HepG2 (cell line): ENCODE results near the gene TSTD2. TPM values are rescaled to one million over a fixed set of nuclear protein-coding genes. Genes with fewer than 3 reads are reported as not detected.
A peak's percentile ranks its signal among the peaks of the same experiment; 100 is the strongest.

Source experiments
- HIVEP1 ChIP-seq: sonication (generic); formaldehyde crosslinking; IDR thresholded peaks from 2 replicates; pipeline ENCODE4 v1.4.0; 2020; ENCODE audit warnings: mild to moderate bottlenecking, missing genetic modification reagents
- IKZF1 ChIP-seq: fragments of 450-650 bp; IDR thresholded peaks from 2 replicates; pipeline ENCODE4 v1.7.1; 2016
- KLF9 ChIP-seq: IDR thresholded peaks from 2 replicates; pipeline ENCODE4 v1.6.1; 2016; ENCODE audit warnings: low read depth
- RORA ChIP-seq: sonication (generic); formaldehyde crosslinking; IDR thresholded peaks from 2 replicates; pipeline ENCODE4 v1.5.0; 2020; ENCODE audit warnings: mild to moderate bottlenecking, missing genetic modification reagents, moderate library complexity
- SIX4 ChIP-seq: sonication (generic); formaldehyde crosslinking; IDR thresholded peaks from 2 replicates; pipeline ENCODE4 v1.4.0; 2020; ENCODE audit warnings: missing genetic modification reagents
- SP4 ChIP-seq: sonication (generic); formaldehyde crosslinking; IDR thresholded peaks from 2 replicates; pipeline ENCODE4 v1.8.1; 2023; ENCODE audit warnings: mild to moderate bottlenecking, missing genetic modification reagents
- SPEN ChIP-seq: sonication (generic); formaldehyde crosslinking; IDR thresholded peaks from 2 replicates; pipeline ENCODE4 v1.5.1; 2020; ENCODE audit warnings: low read depth, mild to moderate bottlenecking, missing genetic modification reagents
- XRCC5 ChIP-seq: fragments of 200-400 bp; formaldehyde crosslinking; optimal IDR thresholded peaks from 2 replicates; pipeline ENCODE3; 2017; ENCODE audit warnings: mild to moderate bottlenecking, low read length
- ZNF326 ChIP-seq: sonication (generic); formaldehyde crosslinking; IDR thresholded peaks from 2 replicates; pipeline ENCODE4 v1.4.0; 2020; ENCODE audit warnings: missing genetic modification reagents, borderline replicate concordance
- ZNF556 ChIP-seq: sonication (generic); formaldehyde crosslinking; IDR thresholded peaks from 2 replicates; pipeline ENCODE4 v1.4.0; 2020; ENCODE audit warnings: mild to moderate bottlenecking, missing genetic modification reagents, borderline replicate concordance
- ZNF614 ChIP-seq: IDR thresholded peaks from 2 replicates; pipeline ENCODE4 v1.6.1; 2018; ENCODE audit warnings: missing biosample characterization, missing genetic modification reagents, inconsistent platforms, borderline replicate concordance
- polyA plus RNA-seq, 8 experiments: library from polyadenylated mRNA; depleted of rRNA in 3 of 8; stranded (reverse) in 7 of 8; unstranded in 1 of 8; fragments of >200 nt; fragmentation: Illumina TruSeq in 4 of 8; extraction: Trizol in 4 of 8; gene quantifications; 2 replicates each; pipeline versions ENCODE4 v1.2.1 to v1.2.3, GENCODE V29; 2011 to 2016; ENCODE audit warnings: low read depth in 4 of 8, missing spikeins in 1 of 8, mixed read lengths in 1 of 8; ENCODE audit not compliant: insufficient read depth in 1 of 8
- total RNA-seq, 5 experiments: library from RNA; depleted of rRNA; stranded (reverse); fragments of >200 nt; fragmentation: Illumina TruSeq; extraction: Trizol; gene quantifications; 2 replicates each; pipeline ENCODE4 v1.2.3, GENCODE V29; 2016; ENCODE audit warnings: low read depth in 1 of 5
- TF ChIP-seq, protein P1 (sequence below): sonication (generic); formaldehyde crosslinking; IDR thresholded peaks from 2 replicates; pipeline ENCODE4 v1.4.0; 2020; ENCODE audit warnings: missing genetic modification reagents
- TF ChIP-seq, protein P2 (sequence below): sonication (generic); formaldehyde crosslinking; IDR thresholded peaks from 2 replicates; pipeline ENCODE4 v1.4.0; 2020; ENCODE audit warnings: missing genetic modification reagents
- TF ChIP-seq, protein P3 (sequence below): sonication (generic); formaldehyde crosslinking; IDR thresholded peaks from 2 replicates; pipeline ENCODE4 v1.8.1; 2022; ENCODE audit warnings: mild to moderate bottlenecking, missing genetic modification reagents
- TF ChIP-seq, protein P4 (sequence below): sonication (generic); formaldehyde crosslinking; conservative IDR thresholded peaks from 2 replicates; pipeline ENCODE4 v1.8.0; 2022; ENCODE audit warnings: mild to moderate bottlenecking, moderate library complexity, missing genetic modification reagents
- TF ChIP-seq, protein P5 (sequence below): sonication (generic); formaldehyde crosslinking; conservative IDR thresholded peaks from 2 replicates; pipeline ENCODE4 v1.4.0; 2020; ENCODE audit warnings: missing genetic modification reagents
- TF ChIP-seq, protein P6 (sequence below): IDR thresholded peaks from 2 replicates; pipeline ENCODE4 v1.6.1; 2016; ENCODE audit warnings: mild to moderate bottlenecking

The TSTD2 gene
- total and polyA plus RNA-seq, 2 of the 13 experiments (the other 11 are each of a cell fraction or from before 2014, with no cell fraction given), result 16.0 to 23.1 TPM

GRCh38 chr9:97632985-97633858, at the start of gene TSTD2, which contains the start of gene NCBP1 (continued):
- TF ChIP-seq, protein P1, sequence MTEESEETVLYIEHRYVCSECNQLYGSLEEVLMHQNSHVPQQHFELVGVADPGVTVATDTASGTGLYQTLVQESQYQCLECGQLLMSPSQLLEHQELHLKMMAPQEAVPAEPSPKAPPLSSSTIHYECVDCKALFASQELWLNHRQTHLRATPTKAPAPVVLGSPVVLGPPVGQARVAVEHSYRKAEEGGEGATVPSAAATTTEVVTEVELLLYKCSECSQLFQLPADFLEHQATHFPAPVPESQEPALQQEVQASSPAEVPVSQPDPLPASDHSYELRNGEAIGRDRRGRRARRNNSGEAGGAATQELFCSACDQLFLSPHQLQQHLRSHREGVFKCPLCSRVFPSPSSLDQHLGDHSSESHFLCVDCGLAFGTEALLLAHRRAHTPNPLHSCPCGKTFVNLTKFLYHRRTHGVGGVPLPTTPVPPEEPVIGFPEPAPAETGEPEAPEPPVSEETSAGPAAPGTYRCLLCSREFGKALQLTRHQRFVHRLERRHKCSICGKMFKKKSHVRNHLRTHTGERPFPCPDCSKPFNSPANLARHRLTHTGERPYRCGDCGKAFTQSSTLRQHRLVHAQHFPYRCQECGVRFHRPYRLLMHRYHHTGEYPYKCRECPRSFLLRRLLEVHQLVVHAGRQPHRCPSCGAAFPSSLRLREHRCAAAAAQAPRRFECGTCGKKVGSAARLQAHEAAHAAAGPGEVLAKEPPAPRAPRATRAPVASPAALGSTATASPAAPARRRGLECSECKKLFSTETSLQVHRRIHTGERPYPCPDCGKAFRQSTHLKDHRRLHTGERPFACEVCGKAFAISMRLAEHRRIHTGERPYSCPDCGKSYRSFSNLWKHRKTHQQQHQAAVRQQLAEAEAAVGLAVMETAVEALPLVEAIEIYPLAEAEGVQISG (CRISPR knock-in tag), result peak; percentile 99
- TF ChIP-seq HIVEP1, result no peak
- TF ChIP-seq, protein P2, sequence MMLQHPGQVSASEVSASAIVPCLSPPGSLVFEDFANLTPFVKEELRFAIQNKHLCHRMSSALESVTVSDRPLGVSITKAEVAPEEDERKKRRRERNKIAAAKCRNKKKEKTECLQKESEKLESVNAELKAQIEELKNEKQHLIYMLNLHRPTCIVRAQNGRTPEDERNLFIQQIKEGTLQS, result 0 out of 2 replicates have a peak, but pooled peaks have one; percentile 55
- peak; percentile 66 for TF ChIP-seq SP4 (CRISPR knock-in tag)
- peak; percentile 94 for TF ChIP-seq SPEN (CRISPR knock-in tag)
- TF ChIP-seq KLF9 (CRISPR knock-in tag), result 0 out of 2 replicates have a peak, but pooled peaks have one; percentile 17
- TF ChIP-seq, protein P3, sequence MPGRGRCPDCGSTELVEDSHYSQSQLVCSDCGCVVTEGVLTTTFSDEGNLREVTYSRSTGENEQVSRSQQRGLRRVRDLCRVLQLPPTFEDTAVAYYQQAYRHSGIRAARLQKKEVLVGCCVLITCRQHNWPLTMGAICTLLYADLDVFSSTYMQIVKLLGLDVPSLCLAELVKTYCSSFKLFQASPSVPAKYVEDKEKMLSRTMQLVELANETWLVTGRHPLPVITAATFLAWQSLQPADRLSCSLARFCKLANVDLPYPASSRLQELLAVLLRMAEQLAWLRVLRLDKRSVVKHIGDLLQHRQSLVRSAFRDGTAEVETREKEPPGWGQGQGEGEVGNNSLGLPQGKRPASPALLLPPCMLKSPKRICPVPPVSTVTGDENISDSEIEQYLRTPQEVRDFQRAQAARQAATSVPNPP, result 0 out of 2 replicates have a peak, but pooled peaks have one; percentile 19
- TF ChIP-seq, protein P4, sequence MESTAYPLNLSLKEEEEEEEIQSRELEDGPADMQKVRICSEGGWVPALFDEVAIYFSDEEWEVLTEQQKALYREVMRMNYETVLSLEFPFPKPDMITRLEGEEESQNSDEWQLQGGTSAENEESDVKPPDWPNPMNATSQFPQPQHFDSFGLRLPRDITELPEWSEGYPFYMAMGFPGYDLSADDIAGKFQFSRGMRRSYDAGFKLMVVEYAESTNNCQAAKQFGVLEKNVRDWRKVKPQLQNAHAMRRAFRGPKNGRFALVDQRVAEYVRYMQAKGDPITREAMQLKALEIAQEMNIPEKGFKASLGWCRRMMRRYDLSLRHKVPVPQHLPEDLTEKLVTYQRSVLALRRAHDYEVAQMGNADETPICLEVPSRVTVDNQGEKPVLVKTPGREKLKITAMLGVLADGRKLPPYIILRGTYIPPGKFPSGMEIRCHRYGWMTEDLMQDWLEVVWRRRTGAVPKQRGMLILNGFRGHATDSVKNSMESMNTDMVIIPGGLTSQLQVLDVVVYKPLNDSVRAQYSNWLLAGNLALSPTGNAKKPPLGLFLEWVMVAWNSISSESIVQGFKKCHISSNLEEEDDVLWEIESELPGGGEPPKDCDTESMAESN, result peak; percentile 87; the same call in 1 of the 2 replicates
- TF ChIP-seq RORA (CRISPR knock-in tag), result 0 out of 2 replicates have a peak, but pooled peaks have one; percentile 61
- TF ChIP-seq, protein P5, sequence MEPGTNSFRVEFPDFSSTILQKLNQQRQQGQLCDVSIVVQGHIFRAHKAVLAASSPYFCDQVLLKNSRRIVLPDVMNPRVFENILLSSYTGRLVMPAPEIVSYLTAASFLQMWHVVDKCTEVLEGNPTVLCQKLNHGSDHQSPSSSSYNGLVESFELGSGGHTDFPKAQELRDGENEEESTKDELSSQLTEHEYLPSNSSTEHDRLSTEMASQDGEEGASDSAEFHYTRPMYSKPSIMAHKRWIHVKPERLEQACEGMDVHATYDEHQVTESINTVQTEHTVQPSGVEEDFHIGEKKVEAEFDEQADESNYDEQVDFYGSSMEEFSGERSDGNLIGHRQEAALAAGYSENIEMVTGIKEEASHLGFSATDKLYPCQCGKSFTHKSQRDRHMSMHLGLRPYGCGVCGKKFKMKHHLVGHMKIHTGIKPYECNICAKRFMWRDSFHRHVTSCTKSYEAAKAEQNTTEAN (CRISPR knock-in tag), result peak; percentile 36
- no peak for TF ChIP-seq ZNF326 (CRISPR knock-in tag)
- no peak for TF ChIP-seq ZNF556 (CRISPR knock-in tag)
- TF ChIP-seq XRCC5, result peak; percentile 60
- TF ChIP-seq, protein P6, sequence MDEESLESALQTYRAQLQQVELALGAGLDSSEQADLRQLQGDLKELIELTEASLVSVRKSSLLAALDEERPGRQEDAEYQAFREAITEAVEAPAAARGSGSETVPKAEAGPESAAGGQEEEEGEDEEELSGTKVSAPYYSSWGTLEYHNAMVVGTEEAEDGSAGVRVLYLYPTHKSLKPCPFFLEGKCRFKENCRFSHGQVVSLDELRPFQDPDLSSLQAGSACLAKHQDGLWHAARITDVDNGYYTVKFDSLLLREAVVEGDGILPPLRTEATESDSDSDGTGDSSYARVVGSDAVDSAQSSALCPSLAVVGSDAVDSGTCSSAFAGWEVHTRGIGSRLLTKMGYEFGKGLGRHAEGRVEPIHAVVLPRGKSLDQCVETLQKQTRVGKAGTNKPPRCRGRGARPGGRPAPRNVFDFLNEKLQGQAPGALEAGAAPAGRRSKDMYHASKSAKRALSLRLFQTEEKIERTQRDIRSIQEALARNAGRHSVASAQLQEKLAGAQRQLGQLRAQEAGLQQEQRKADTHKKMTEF (CRISPR knock-in tag), result peak; percentile 97
- peak; percentile 42; the same call in 1 of the 2 replicates for TF ChIP-seq ZNF614 (CRISPR knock-in tag)
- TF ChIP-seq SIX4 (CRISPR knock-in tag), result no peak
- TF ChIP-seq IKZF1, result no peak
